ENCODE results near the gene CLTB.
"Not testable (repeated sequence)": the region's sequence is repeated elsewhere in the genome, so short reads cannot be mapped to it uniquely, and the experiment has no call there.

The CLTB gene

GRCh38 chr5:176415952-176416924 lies at the start of gene CLTB:
TSS of gene CLTB (minus strand) at chr5:176416539. CDS start at chr5:176416363, 176 bp downstream.
- peak in 55 of 58 donors; percentile 9 to 91 (median 81) for DNase-seq

GRCh38 chr5:176463113-176463764 lies 46.9 kb upstream of the CLTB start:
- DNase-seq, result no peak

- DNase-seq, result no peak
Observed at GRCh38 chr5:176461349-176461748, 45.0 kb upstream of the CLTB start.

GRCh38 chr5:176458904-176459561 lies 42.7 kb upstream of the CLTB start:
- DNase-seq, result no peak

GRCh38 chr5:176454724-176455394 lies 38.5 kb upstream of the CLTB start:
- no peak for DNase-seq

- DNase-seq, result no peak
Observed at GRCh38 chr5:176450077-176450476, 33.7 kb upstream of the CLTB start.

GRCh38 chr5:176447978-176448608 lies 31.8 kb upstream of the CLTB start, which contains the start of gene FAF2:
TSS of gene FAF2 (plus strand) at chr5:176448385. CDS start at chr5:176448408, 23 bp downstream.
- peak; percentile 85 to 99 (median 96) for DNase-seq

- peak in 30 of 58 donors; percentile 55 to 89 (median 74) for DNase-seq
Observed at GRCh38 chr5:176447591-176447977, 31.2 kb upstream of the CLTB start.

- peak in 13 of 58 donors; percentile 1 to 57 (median 36) for DNase-seq
Observed at GRCh38 chr5:176446884-176447590, 30.7 kb upstream of the CLTB start.

GRCh38 chr5:176446028-176446665 lies 29.8 kb upstream of the CLTB start:
- DNase-seq, result no peak

GRCh38 chr5:176444742-176445141 lies 28.4 kb upstream of the CLTB start:
- no peak for DNase-seq

- not testable (repeated sequence) for DNase-seq
Observed at GRCh38 chr5:176442911-176443310, 26.6 kb upstream of the CLTB start.

- DNase-seq, result no peak
Observed at GRCh38 chr5:176441921-176442323, 25.6 kb upstream of the CLTB start.

GRCh38 chr5:176440927-176441706 lies 24.8 kb upstream of the CLTB start:
- no peak for DNase-seq

- DNase-seq, result no peak
Observed at GRCh38 chr5:176438959-176439757, 22.8 kb upstream of the CLTB start.

- DNase-seq, result no peak
Observed at GRCh38 chr5:176436656-176437055, 20.3 kb upstream of the CLTB start.

- no peak for DNase-seq
Observed at GRCh38 chr5:176432707-176433106, 16.4 kb upstream of the CLTB start.

GRCh38 chr5:176429972-176430371 lies 13.6 kb upstream of the CLTB start:
- no peak for DNase-seq

Data from anterior cingulate cortex (tissue), 58 donors.